Fibroblast of the aortic adventitia (primary cell): ENCODE results near the gene C1QTNF4. TPM values are rescaled to one million over a fixed set of nuclear protein-coding genes. Genes with fewer than 3 reads are reported as not detected.
"Not testable (repeated sequence)": the region's sequence is repeated elsewhere in the genome, so short reads cannot be mapped to it uniquely, and the experiment has no call there.

Experiments
- DNase-seq: peaks from one replicate; pipeline ENCODE4 v3.0.0-alpha.2; 2010; ENCODE audit warnings: low read depth
- H3K4me3 ChIP-seq: 2 replicates; pipeline ENCODE4 v1.5.1; 2011; ENCODE audit warnings: low read depth, mild to moderate bottlenecking, control low read depth, low read length, moderate library complexity
- CTCF ChIP-seq: IDR thresholded peaks from 2 replicates; pipeline ENCODE4 v1.5.1; 2011; ENCODE audit warnings: mild to moderate bottlenecking, low read length, control low read depth, inconsistent platforms; ENCODE audit not compliant: insufficient read depth
- total RNA-seq: library from RNA; depleted of rRNA; stranded (reverse); fragments of >200 nt; gene quantifications from 2 replicates; pipeline ENCODE4 v1.2.3, GENCODE V29; 2012; ENCODE audit warnings: low replicate concordance

Gene C1QTNF4
- total RNA-seq, 1 donor, result not detected

DNA sequence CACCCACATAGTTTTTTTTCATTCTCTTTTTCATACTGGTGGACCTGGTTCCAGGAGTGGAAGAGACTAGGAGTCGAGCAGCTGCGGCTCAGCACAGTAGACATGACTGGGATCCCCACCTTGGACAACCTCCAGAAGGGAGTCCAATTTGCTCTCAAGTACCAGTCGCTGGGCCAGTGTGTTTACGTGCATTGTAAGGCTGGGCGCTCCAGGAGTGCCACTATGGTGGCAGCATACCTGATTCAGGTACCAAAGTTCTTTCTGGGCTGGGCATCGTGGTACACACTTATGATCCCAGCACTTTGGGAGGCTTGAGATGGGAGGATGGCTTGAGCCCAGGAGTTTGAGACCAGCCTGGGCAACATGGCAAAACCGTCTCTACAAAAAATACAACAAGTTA is 24.6 kb downstream of the C1QTNF4 start:
- H3K4me3 ChIP-seq, result no peak overlapping the region
- DNase-seq, result no peak
- no peak for TF ChIP-seq CTCF

GRCh38 chr11:47566149-47566698 is 28.0 kb downstream of the C1QTNF4 start:
- no peak for TF ChIP-seq CTCF
- H3K4me3 ChIP-seq, result peak overlapping the region; percentile 87
- no peak for DNase-seq

DNA sequence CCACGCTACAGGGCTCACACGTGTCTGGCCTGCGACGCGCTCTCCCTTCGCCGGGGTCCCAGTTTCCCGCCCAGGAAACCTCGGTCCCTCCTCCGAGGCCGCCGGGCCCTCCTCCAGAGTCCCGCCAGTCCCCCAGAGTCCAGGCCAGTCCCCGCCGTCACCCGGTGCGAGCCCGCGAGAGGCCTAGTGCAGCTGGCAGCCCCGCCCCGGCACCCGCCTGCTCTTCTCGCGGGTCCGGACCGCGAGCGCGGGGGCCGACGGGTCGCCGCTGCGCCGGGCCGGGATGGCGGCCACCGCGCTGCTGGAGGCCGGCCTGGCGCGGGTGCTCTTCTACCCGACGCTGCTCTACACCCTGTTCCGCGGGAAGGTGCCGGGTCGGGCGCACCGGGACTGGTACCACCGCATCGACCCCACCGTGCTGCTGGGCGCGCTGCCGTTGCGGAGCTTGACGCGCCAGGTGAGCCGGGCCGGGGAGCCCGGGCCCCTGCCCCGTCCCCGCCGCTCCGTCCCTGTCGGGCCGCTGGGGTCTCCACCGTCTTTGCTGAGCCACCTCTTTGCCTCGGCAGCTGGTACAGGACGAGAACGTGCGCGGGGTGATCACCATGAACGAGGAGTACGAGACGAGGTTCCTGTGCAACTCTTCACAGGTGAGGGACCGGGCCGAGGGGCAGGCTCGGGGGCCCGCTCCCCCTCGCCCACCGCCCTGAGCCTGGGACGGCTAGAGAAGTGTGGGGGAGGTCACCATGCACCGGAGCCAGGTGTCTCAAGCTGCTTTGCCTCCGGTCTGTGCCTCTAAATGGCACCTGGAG is 28.7 kb downstream of the C1QTNF4 start, which contains the start of gene PTPMT1:
PTPMT1 (plus strand) TSS at position 260 of the 809 bp plus-strand sequence; CDS start at position 284, 24 bp downstream.
- no peak for TF ChIP-seq CTCF
- H3K4me3 ChIP-seq, result peak within 1 kb of the TSS; percentile 87
- DNase-seq, result peak; percentile 46

- H3K4me3 ChIP-seq, result peak overlapping the region; percentile 87
- DNase-seq, result no peak
- TF ChIP-seq CTCF, result no peak
These were observed 29.3 kb downstream of the C1QTNF4 start for GRCh38 chr11:47564933-47565339.

- not testable (repeated sequence) for DNase-seq, H3K4me3 ChIP-seq
These were observed 29.8 kb downstream of the C1QTNF4 start for GRCh38 chr11:47564366-47564765.

DNA sequence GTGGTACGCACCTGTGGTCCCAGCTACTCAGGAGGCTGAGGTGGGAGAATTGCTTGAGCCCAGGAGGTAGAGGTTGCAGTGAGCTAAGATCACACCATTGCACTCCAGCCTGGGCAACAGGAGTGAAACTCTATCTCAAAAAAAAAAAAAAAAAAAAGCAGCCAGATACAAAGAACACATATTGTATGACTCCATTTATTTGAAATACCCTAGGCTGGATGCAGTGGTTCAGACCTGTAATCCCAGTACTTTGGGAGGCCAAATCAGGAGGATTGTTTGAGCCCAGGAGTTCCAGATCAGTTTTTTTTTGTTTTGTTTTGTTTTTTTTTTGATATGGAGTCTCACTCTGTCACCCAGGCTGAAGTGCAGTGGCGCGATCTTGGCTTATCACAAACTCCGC is 31.8 kb downstream of the C1QTNF4 start:
- H3K4me3 ChIP-seq, DNase-seq: not testable (repeated sequence)

- DNase-seq, result no peak
- no peak for TF ChIP-seq CTCF
- no peak overlapping the region for H3K4me3 ChIP-seq
These were observed 33.8 kb downstream of the C1QTNF4 start for GRCh38 chr11:47560426-47560825.

DNA sequence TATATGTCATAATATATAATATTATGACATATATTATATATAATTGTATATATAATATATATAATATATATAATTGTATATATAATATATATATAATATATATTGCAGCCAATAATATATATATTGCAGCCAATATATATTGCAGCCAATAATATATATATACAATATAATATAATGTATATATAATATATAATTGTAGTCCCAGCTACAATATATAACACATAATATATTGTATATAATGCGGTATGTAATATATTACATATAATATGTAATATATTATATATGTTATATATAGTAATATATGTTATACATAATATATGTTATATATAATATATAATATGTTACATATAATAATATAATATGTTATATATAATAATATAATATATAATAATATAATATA is 35.5 kb downstream of the C1QTNF4 start:
- no peak overlapping the region for H3K4me3 ChIP-seq
- DNase-seq, result no peak
- TF ChIP-seq CTCF, result no peak

DNA sequence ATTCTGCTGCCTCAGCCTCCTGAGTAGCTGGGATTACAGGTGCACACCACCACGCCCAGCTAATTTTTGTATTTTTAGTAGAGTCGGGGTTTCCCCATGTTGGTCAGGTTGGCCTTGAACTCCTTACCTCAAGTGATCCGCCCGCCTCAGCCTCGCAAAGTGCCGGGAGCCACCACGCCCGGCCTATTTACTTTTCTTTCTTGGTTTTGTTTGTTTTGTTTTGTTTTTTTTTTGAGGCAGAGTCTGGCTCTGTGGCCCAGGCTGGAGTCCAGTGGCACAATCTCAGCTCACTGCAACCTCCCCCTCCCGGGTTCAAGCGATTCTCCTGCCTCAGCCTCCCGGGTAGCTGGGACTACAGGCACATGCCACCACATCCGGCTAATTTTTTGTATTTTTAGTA is 37.2 kb downstream of the C1QTNF4 start:
- H3K4me3 ChIP-seq, DNase-seq: not testable (repeated sequence)
